Measurements from ENCODE around the gene MCL1.
"Not testable (repeated sequence)": the region's sequence is repeated elsewhere in the genome, so short reads cannot be mapped to it uniquely, and the experiment has no call there.

The MCL1 gene

DNA sequence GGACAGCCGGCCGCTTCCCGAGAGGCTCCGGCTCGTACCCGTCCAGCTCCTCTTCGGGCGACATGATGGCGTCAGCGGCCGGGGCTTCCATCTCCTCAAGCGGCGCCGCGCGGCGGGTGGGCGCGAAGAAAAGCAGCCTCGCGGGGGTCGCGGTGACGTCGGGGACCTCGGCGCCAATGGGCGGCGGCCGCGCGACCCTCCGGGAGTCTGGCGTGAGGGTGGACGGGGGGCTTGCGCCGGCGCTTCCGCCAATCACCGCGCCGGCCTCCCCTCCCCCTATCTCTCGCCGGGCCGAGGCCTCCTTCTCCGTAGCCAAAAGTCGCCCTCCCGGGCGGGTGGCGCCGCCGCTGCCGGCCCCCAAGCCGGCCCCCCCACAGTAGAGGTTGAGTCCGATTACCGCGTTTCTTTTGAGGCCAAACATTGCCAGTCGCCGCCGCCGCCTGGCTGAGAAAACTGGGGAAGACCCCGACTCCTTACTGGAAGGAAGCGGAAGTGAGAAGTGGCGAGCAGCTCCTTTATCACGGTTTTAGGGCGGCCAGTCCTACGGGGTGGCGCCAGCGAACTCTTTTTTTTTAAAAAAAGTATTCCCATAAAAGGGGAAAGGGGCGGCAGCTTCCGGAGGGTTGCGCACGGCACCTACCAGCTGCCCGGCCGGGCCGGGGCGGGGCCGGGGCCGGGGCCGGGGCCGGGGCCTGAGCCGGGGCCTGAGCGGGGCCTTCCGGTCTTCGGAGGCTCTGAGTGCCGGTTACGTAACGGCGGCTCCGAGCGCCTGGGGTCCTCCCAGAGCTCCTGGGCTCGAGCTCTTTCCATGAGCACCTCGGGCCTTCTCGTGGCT lies at the start of gene MCL1:
TSS of gene MCL1 (minus strand) at position 501 of the 835 bp plus-strand sequence. CDS start at position 421, 80 bp downstream.
- peak; percentile 60 to 75 (median 70) for DNase-seq (ENCODE audit: low read depth in 2 of 3, low spot score in 2 of 3)

DNA sequence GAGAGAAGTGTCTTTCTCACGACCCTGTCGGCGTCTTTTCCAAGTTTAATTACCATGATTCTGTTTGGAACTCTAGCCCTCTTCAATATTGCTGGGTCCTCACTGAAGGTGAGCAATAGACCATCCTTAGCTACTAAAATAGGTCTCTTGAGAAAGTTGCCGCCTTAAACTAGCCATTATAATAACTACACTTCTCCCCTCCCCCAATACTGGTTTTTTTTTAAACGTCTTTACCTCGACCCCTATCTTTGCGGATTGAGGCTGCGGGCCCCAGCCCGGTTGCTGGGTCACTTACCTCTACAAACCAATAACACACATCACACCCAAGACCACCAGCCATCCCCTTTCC lies 49.3 kb upstream of the MCL1 start:
- DNase-seq (ENCODE audit: low read depth in 2 of 3, low spot score in 2 of 3) = no peak

DNA sequence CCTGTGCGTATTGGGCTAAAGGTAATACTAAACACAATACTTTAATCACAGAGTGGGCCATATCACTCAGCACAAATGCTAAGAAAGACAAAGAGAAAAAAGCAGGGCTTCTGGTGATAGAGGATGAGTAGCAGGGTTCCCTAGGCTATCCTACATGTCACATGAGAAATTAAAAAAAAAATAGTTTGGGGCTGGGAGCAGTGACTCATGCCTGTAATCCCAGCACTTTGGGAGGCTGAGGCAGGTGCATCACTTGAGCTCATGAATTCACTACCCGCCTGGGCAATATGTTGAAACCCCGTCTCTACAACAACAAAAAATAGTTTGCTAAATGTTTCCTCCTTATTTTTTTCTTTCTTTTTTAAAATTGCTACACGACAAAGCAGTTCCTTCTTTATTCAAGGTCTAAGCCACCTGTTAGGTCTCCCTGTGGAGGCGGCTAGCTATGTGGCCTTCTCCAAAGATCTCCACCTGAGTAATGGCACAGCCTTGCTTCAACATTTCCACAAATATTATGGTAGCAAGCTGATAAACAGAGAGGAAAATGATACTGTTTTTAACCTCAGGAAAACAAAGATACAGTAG lies 48.5 kb upstream of the MCL1 start:
- no peak for DNase-seq (ENCODE audit: low read depth in 2 of 3, low spot score in 2 of 3)

DNA sequence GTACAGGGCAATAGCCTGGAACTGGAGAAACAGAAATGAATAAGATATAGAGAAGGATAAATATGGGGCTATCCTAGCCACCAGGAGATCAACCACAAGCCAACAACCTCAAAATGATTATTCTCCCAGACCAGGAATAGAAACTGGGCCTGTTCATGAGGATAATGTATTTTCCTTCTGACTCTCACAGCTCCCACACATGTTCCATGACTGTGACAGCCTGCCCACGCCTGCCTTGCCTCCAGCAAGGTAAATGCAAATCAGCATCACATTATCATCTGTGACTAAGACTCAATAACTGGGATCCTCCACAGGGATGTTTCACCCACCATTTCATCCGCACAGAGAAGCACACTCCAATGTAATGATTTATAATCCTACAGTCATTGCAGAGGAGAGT lies 46.7 kb upstream of the MCL1 start:
- DNase-seq (ENCODE audit: low read depth in 2 of 3, low spot score in 2 of 3) = no peak

- not testable (repeated sequence) for DNase-seq (ENCODE audit: low read depth in 2 of 3, low spot score in 2 of 3)
Measured at GRCh38 chr1:150624546-150624945, 45.1 kb upstream of the MCL1 start.

DNA sequence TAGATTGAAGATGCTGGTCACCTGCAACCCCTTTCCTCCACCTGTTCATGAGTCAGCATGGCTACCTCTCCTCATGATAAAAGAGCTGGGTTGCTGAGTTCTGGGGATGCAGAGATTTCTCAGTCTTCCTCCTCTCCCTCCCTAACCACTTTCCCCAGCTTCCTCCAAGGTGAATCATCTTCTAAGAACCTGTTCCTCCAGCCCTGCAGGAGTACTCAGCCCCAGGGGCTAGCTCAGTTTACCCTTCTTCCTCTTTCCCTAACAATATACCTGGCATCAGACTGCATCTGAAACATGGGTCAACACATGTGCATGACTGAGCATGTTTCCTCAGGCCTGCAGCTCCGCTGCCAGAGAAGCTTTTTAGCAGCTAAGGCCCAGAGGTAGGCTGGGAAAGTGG lies 44.7 kb upstream of the MCL1 start:
- DNase-seq (ENCODE audit: low read depth in 2 of 3, low spot score in 2 of 3) = not testable (repeated sequence)

DNA sequence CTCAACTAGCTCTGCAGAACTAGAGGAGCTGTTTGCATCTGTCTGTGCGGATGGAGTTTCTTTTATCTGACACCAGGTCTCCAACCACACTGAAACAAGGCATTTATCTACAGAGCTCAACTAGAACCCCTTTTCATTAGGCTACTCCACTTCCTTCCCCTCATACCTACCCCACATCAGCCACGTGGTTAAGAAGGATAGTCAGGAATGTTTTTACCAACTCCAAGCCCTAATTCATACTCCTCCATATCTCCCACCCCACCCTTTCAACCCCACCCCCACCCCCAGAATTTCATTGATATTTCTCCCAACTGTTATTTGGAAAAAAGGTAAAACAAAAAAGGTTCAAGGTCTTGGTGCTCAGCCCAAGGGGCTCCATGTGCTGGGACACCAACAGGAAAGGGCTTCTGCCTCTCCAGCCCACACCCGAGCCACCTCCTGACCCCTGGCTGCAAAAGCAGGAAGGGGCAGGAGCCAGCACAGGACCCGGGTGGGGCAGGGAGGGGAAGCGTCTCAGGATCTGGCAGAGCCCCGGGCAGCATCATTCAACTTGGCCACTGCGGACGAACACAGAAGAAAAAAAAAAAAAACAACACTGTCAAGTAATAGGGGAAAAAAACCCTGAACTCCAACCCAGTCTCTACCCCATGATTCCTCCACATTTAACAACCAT lies 43.0 kb upstream of the MCL1 start:
- no peak for DNase-seq (ENCODE audit: low read depth in 2 of 3, low spot score in 2 of 3)

- DNase-seq (ENCODE audit: low read depth in 2 of 3, low spot score in 2 of 3) = no peak
Measured at GRCh38 chr1:150621497-150622302, 42.3 kb upstream of the MCL1 start.

DNA sequence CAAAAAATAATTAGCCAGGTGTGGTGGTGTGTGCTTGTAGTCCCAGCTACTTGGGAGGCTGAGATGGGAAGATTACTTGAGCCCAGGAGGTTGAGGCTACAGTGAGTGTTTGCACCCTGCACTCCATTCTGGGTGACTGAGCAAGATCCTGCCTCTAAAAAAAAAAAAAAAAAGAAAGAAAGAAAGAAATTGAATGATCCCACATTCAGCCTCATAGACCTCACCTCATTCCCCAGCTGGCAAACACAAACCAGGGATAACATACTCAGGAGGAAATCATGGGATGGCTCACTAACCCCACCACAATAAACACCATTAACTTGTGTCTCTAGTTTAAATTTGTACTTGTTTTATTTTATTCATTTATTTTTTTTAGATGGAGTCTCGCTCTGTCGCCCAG lies 41.5 kb upstream of the MCL1 start:
- no peak for DNase-seq (ENCODE audit: low read depth in 2 of 3, low spot score in 2 of 3)

- no peak for DNase-seq (ENCODE audit: low read depth in 2 of 3, low spot score in 2 of 3)
Measured at GRCh38 chr1:150619576-150620509, 40.4 kb upstream of the MCL1 start.

- no peak for DNase-seq (ENCODE audit: low read depth in 2 of 3, low spot score in 2 of 3)
Measured at GRCh38 chr1:150615346-150616201, 36.2 kb upstream of the MCL1 start.

- no peak for DNase-seq (ENCODE audit: low read depth in 2 of 3, low spot score in 2 of 3)
Measured at GRCh38 chr1:150613061-150613920, 33.9 kb upstream of the MCL1 start.

- DNase-seq (ENCODE audit: low read depth in 2 of 3, low spot score in 2 of 3) = no peak
Measured at GRCh38 chr1:150612014-150612345, 32.6 kb upstream of the MCL1 start.

DNA sequence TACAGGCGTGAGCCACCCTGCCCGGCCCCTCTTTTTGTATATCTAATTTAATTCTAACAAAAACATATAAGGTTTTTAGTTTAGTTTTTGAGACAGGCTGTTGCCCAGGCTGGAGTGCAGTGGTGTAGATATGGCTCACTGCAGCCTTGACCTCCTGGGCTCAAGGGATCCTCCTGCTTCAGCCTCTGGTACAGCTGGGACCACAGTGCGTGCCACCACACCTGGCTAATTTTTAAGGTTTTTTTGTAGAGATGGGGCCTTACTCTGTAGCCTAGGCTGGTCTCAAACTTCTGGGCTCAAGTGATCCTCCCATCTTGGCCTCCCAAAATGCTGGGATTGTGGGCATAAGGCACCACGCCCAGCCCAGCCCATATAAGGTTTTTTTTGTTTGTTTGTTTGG lies 31.2 kb upstream of the MCL1 start:
- DNase-seq (ENCODE audit: low read depth in 2 of 3, low spot score in 2 of 3) = no peak

GRCh38 chr1:150609732-150610131 lies 30.3 kb upstream of the MCL1 start:
- no peak for DNase-seq (ENCODE audit: low read depth in 2 of 3, low spot score in 2 of 3)

DNA sequence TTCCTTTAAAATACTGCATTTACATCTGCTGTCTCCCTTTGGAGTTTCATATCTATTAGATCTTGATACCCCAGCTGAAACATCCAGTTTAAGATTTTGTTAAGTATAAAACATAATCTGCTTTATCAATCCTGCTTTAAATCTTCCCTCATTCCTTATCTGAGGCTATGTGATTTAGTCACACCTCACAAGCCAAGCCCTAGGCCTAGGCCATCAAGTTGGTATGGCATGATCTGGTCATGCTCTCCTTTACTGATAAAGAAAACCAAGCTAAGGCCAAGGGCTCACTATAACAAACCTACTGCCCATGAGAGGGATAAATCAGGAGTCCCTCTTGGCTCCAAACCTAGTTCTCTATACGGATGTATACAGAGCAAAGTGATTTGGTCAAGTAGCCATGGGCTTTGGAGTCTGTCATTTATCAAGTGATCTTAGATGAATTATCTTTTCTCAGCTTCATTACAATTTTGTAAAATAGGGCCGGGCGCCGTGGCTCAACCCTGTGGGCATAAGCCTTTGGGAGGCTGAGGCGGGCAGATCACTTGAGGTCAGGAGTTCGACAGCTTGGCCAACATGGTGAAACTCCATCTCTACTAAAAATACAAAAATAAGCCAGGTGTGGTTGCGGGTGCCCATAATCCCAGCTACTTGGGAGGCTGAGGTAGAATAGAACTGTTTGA lies 27.2 kb upstream of the MCL1 start:
- DNase-seq (ENCODE audit: low read depth in 2 of 3, low spot score in 2 of 3) = no peak

DNA sequence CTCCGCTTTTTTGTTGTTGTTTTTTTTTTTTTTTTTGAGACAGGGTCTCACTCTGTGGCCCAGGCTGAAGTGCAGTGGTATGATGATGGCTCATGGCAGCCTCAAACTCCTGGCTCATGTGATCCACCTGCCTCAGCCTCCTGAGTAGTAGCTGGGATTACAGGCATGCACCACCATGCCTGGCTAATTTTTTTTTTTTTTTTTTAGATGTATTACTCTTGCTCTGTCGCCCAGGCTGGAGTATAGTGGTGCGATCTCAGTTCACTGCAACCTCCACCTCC lies 26.0 kb upstream of the MCL1 start:
- DNase-seq (ENCODE audit: low read depth in 2 of 3, low spot score in 2 of 3) = not testable (repeated sequence)

GRCh38 chr1:150604226-150604588 lies 24.8 kb upstream of the MCL1 start:
- no peak for DNase-seq (ENCODE audit: low read depth in 2 of 3, low spot score in 2 of 3)
